HL-60 (cell line): ENCODE measurements around the gene CLEC9A.

Source experiments
- POLR2AphosphoS5 ChIP-seq: IDR thresholded peaks from 2 replicates; pipeline ENCODE4 v1.6.1; 2012; ENCODE audit warnings: low read depth
- TF ChIP-seq, protein P1 (sequence below): IDR thresholded peaks from one replicate; pipeline ENCODE4 v1.5.1; 2011; ENCODE audit warnings: low read length, control low read depth, inconsistent platforms; ENCODE audit not compliant: insufficient read depth

DNA sequence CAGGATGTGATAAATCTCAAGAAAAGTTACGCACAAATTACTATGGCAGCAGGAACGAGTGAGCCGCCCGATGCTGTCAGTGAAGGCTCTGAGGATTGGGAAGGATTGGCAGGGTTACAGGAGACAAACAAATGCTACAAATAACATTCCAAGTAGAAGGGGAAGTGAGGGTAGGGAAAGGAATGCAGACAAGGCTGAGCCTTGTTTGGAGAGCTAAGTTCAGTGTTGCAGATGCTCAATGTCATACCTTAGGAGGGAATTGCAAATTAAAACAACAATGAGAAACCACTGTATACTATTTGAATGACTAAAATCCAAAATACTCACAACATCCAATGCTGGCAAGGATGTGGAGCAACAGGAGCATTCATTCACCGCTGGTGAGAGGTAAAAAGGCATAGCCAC lies 1.3 kb downstream of the CLEC9A start:
- TF ChIP-seq, protein P1, sequence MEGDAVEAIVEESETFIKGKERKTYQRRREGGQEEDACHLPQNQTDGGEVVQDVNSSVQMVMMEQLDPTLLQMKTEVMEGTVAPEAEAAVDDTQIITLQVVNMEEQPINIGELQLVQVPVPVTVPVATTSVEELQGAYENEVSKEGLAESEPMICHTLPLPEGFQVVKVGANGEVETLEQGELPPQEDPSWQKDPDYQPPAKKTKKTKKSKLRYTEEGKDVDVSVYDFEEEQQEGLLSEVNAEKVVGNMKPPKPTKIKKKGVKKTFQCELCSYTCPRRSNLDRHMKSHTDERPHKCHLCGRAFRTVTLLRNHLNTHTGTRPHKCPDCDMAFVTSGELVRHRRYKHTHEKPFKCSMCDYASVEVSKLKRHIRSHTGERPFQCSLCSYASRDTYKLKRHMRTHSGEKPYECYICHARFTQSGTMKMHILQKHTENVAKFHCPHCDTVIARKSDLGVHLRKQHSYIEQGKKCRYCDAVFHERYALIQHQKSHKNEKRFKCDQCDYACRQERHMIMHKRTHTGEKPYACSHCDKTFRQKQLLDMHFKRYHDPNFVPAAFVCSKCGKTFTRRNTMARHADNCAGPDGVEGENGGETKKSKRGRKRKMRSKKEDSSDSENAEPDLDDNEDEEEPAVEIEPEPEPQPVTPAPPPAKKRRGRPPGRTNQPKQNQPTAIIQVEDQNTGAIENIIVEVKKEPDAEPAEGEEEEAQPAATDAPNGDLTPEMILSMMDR, result no peak
- no peak for TF ChIP-seq POLR2AphosphoS5
